K562 (cell line): Measurements from ENCODE around the gene GRPEL2. TPM values are rescaled to one million over a fixed set of nuclear protein-coding genes. Genes with fewer than 3 reads are reported as not detected.

Experiments
- ATAC-seq: fragments of 200-7000 bp; cut with Tn5 transposase; 3 replicates; pipeline ENCODE4 v1.9.1; 2020; ENCODE audit warnings: moderate library complexity
- BruUV-seq: library from RNA; stranded (reverse); fragments of 400-500 nt; replicated peaks from 2 replicates; lab custom pipeline; 2021; lab: Mats Ljungman, UMichigan
- CTCF ChIA-PET: fragments of 300-600 bp; formaldehyde crosslinking; extraction: SDS; loops from one replicate; lab custom pipeline; 2021; ENCODE audit warnings: low intra/inter-chr PET ratio; lab: Yijun Ruan, JAX
- POLR2A ChIA-PET: fragments of 300-600, 350-650 bp; sonication (Branson Sonifier 250); formaldehyde crosslinking; extraction: SDS; loops from one replicate; lab custom pipeline; 2021; ENCODE audit warnings: antibody characterized with exemption, inconsistent platforms; lab: Yijun Ruan, JAX
- DNase-seq, 4 experiments: peaks; one replicate each; pipeline versions ENCODE4 v3.0.0 to v3.0.0-alpha.2; 2011 to 2018; ENCODE audit warnings: low spot score in 3 of 4, mixed read lengths in 3 of 4; ENCODE audit errors: extremely low read depth in 1 of 4
- FAIRE-seq: peaks from 2 replicates; lab custom pipeline; 2011; peaks lifted over from hg19 to GRCh38; lab: Jason Lieb, UNC
- H2AFZ ChIP-seq: 2 replicates; pipeline ENCODE4 v1.6.0; 2011; ENCODE audit warnings: low read depth, low read length, control low read depth, inconsistent platforms
- H3K27ac ChIP-seq: fragments of 200-600 bp; 3 replicates; pipeline ENCODE4 v1.8.0; 2011; ENCODE audit warnings: low read depth, mild to moderate bottlenecking, control low read depth, inconsistent platforms, low read length, moderate library complexity, mixed read lengths; ENCODE audit errors: extremely low read depth
- H3K27me3 ChIP-seq, 2 experiments: fragments of 300-600 bp in 1 of 2; 2 replicates in 1 of 2; 3 replicates in 1 of 2; pipeline versions ENCODE4 v1.6.0 to v1.8.0; 2011; ENCODE audit warnings: inconsistent platforms in 2 of 2, low read length in 2 of 2, mild to moderate bottlenecking in 1 of 2, mixed read lengths in 1 of 2, moderate library complexity in 1 of 2; ENCODE audit not compliant: control insufficient read depth in 2 of 2, insufficient read depth in 2 of 2
- H3K36me3 ChIP-seq: fragments of 300-600 bp; 3 replicates; pipeline ENCODE4 v1.8.0; 2011; ENCODE audit warnings: mild to moderate bottlenecking, low read length, inconsistent platforms; ENCODE audit not compliant: control insufficient read depth, insufficient read depth
- H3K4me1 ChIP-seq, 2 experiments: fragments of 200-600 bp in 1 of 2; replicated peaks in 1 of 2; 2 replicates in 1 of 2; 3 replicates in 1 of 2; pipeline versions ENCODE4 v1.5.1 to v1.8.0; 2011; ENCODE audit warnings: inconsistent platforms in 2 of 2, low read length in 2 of 2, mild to moderate bottlenecking in 1 of 2, mixed read lengths in 1 of 2, moderate library complexity in 1 of 2; ENCODE audit not compliant: control insufficient read depth in 2 of 2, insufficient read depth in 2 of 2
- H3K4me2 ChIP-seq: 2 replicates; pipeline ENCODE4 v1.6.1; 2011; ENCODE audit warnings: low read length, control low read depth, inconsistent platforms, mixed read lengths; ENCODE audit not compliant: insufficient read depth
- H3K4me3 ChIP-seq: fragments of 200-600 bp; sonication (generic), shearing (Covaris generic); 2 replicates; pipeline ENCODE4 v1.5.1; 2016; ENCODE audit warnings: control low read depth, inconsistent platforms
- H3K79me2 ChIP-seq: fragments of 200-600 bp; 3 replicates; pipeline ENCODE4 v1.8.0; 2011; ENCODE audit warnings: low read length, inconsistent platforms; ENCODE audit not compliant: control insufficient read depth, insufficient read depth
- H3K9ac ChIP-seq, 2 experiments: 2 replicates each; pipeline versions ENCODE4 v1.6.0 to v1.6.1; 2011; ENCODE audit warnings: low read depth in 2 of 2, low read length in 2 of 2, control low read depth in 1 of 2, inconsistent platforms in 1 of 2, mild to moderate bottlenecking in 1 of 2, mixed read lengths in 1 of 2; ENCODE audit not compliant: insufficient read depth in 1 of 2
- H3K9me1 ChIP-seq: one replicate; pipeline ENCODE4 v1.6.0; 2011; ENCODE audit warnings: inconsistent platforms, mild to moderate bottlenecking, low read length, moderate library complexity; ENCODE audit not compliant: control insufficient read depth, insufficient read depth
- H3K9me3 ChIP-seq: replicated peaks from 2 replicates; pipeline ENCODE4 v1.5.1; 2011; ENCODE audit warnings: low read depth, low read length, inconsistent platforms; ENCODE audit not compliant: control insufficient read depth, insufficient read depth
- H4K20me1 ChIP-seq: replicated peaks from 2 replicates; pipeline ENCODE4 v1.6.1; 2011; ENCODE audit warnings: low read length, inconsistent platforms, mixed read lengths; ENCODE audit not compliant: control insufficient read depth, insufficient read depth
- ETS2 ChIP-seq: IDR thresholded peaks from 2 replicates; pipeline ENCODE4 v1.6.1; 2016; ENCODE audit warnings: borderline replicate concordance, missing genetic modification characterization, mild to moderate bottlenecking, moderate library complexity, missing compliant biosample characterization; ENCODE audit not compliant: poor library complexity, severe bottlenecking
- TCF3 ChIP-seq: sonication (generic); formaldehyde crosslinking; IDR thresholded peaks from 2 replicates; pipeline ENCODE4 v1.4.0; 2020; ENCODE audit warnings: mild to moderate bottlenecking, missing genetic modification reagents
- ZBTB33 ChIP-seq: sonication (generic); formaldehyde crosslinking; IDR thresholded peaks from 2 replicates; pipeline ENCODE4 v1.8.1; 2023; ENCODE audit warnings: mild to moderate bottlenecking, missing genetic modification reagents
- WGBS: fragments of 100-300 bp; shearing (Covaris generic); methylation state at CpG from one replicate; pipeline ENCODE4 v1.1.6; 2016; ENCODE audit warnings: low coverage, mixed read lengths; ENCODE audit not compliant: insufficient coverage; ENCODE audit errors: missing lambda C conversion rate; 5-methylcytosine and 5-hydroxymethylcytosine counted together
- in situ Hi-C: fragments of 300-500 bp; cut with MboI; formaldehyde crosslinking; loops from 4 replicates; pipeline ENCODE4 v1.15.0; 2018; ENCODE audit warnings: inconsistent platforms, mixed read lengths
- intact Hi-C: fragments of 100-400 bp; cut with micrococcal nuclease; formaldehyde crosslinking; loops from 2 replicates; pipeline ENCODE4 v1.14.2; 2022
- polyA plus RNA-seq, 8 experiments: library from polyadenylated mRNA; depleted of rRNA in 4 of 8; stranded (reverse) in 5 of 8; unstranded in 3 of 8; fragments of >200 nt; fragmentation: Nextera tagmentation in 2 of 8; fragmentation: Illumina TruSeq in 1 of 8; extraction: Ambion mirVana in 2 of 8; extraction: Trizol in 1 of 8; gene quantifications; 2 replicates each; pipeline versions ENCODE4 v1.2.1 to v1.2.3, GENCODE V29; 2011 to 2014; ENCODE audit warnings: inconsistent platforms in 1 of 8, missing spikeins in 1 of 8
- total RNA-seq, 7 experiments: library from RNA; depleted of rRNA in 6 of 7; stranded (reverse); fragments of >200 nt in 6 of 7; fragmentation: Illumina TruSeq in 2 of 7; extraction: Trizol in 2 of 7; gene quantifications; 2 replicates each; pipeline versions ENCODE4 v1.2.1 to v1.2.3, GENCODE V29; 2011 to 2021; ENCODE audit warnings: low replicate concordance in 1 of 7
- TF ChIP-seq, protein P1 (sequence below): fragments of 200-600 bp; sonication (generic); IDR thresholded peaks from one replicate; pipeline ENCODE4 v1.6.1; 2012; ENCODE audit warnings: mild to moderate bottlenecking, low read depth, low read length, inconsistent platforms
- TF ChIP-seq, protein P2 (sequence below): fragments of 250-450 bp; sonication (Bioruptor Pico); IDR thresholded peaks from 2 replicates; pipeline ENCODE4 v1.9.0; 2021; ENCODE audit warnings: mild to moderate bottlenecking, inconsistent platforms

Gene GRPEL2
- total and polyA plus RNA-seq, 9 of the 15 experiments (the other 6 are each of a cell fraction or from before 2014, with no cell fraction given), result 11.2 to 40.5 (median 25.8) TPM

DNA sequence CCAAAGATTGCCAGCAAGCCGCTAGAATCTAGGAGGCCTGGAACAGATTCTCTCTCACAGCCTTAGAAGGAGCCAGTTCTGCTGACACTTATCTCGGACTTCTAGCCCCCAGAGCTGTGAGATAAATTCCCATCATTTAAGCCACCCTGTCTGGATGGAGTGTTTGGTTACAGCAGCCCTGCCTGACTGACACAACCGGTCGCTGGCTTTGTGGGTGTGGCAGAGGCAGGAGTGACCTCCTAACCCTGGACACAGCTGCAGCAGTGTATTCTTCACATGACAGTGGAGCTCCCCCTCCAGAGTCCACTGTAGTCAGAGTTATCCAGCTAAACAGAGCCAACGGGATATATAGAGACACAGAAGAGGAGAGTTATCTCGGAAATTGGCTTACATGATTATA, 55.0 kb downstream of the GRPEL2 start:
- ChIA-PET CTCF (no interaction called here), POLR2A (interaction anchor here (0.6 to 1.5 kb wide), 9 partner anchors 11 to 1031 kb away, joined by 3 to 7 read pairs (median 4); no protein-coding TSS in a partner anchor)
- Histone ChIP-seq H3K9me3 (no peaks in the 10 kb centered on the region), H3K9ac (no peak overlapping the region; a peak in 1 of 4 replicates), H3K27ac (no peak overlapping the region), H3K4me2 (peak overlapping the region; percentile 21; the same call in 1 of the 2 replicates), H3K79me2 (no peaks in the 10 kb centered on the region), H3K4me3 (no peak overlapping the region), H4K20me1 (0 out of 2 replicates have a peak, but pooled peaks cover 3% of the 10 kb centered on the region), H3K36me3 (no peaks in the 10 kb centered on the region), H3K9me1 (no peaks in the 10 kb centered on the region), H2AFZ (peak overlapping the region; percentile 1; the same call in 1 of the 2 replicates), H3K4me1 (peaks cover 15 to 32% of the 10 kb centered on the region in 2 experiments; a peak in 4 of 5 replicates), H3K27me3 (no peaks in the 10 kb centered on the region)
- FAIRE-seq, result peak; percentile 93
- peak; percentile 89 for ATAC-seq
- 2% methylated on average over 6 of the region's 6 CpGs for WGBS
- intact Hi-C loops, result no loop called here
- in situ Hi-C loops, result no loop called here
- BruUV-seq, result no TSS peak
- DNase-seq, result peak; percentile 55 to 88 (median 72)
- TF ChIP-seq, protein P1, sequence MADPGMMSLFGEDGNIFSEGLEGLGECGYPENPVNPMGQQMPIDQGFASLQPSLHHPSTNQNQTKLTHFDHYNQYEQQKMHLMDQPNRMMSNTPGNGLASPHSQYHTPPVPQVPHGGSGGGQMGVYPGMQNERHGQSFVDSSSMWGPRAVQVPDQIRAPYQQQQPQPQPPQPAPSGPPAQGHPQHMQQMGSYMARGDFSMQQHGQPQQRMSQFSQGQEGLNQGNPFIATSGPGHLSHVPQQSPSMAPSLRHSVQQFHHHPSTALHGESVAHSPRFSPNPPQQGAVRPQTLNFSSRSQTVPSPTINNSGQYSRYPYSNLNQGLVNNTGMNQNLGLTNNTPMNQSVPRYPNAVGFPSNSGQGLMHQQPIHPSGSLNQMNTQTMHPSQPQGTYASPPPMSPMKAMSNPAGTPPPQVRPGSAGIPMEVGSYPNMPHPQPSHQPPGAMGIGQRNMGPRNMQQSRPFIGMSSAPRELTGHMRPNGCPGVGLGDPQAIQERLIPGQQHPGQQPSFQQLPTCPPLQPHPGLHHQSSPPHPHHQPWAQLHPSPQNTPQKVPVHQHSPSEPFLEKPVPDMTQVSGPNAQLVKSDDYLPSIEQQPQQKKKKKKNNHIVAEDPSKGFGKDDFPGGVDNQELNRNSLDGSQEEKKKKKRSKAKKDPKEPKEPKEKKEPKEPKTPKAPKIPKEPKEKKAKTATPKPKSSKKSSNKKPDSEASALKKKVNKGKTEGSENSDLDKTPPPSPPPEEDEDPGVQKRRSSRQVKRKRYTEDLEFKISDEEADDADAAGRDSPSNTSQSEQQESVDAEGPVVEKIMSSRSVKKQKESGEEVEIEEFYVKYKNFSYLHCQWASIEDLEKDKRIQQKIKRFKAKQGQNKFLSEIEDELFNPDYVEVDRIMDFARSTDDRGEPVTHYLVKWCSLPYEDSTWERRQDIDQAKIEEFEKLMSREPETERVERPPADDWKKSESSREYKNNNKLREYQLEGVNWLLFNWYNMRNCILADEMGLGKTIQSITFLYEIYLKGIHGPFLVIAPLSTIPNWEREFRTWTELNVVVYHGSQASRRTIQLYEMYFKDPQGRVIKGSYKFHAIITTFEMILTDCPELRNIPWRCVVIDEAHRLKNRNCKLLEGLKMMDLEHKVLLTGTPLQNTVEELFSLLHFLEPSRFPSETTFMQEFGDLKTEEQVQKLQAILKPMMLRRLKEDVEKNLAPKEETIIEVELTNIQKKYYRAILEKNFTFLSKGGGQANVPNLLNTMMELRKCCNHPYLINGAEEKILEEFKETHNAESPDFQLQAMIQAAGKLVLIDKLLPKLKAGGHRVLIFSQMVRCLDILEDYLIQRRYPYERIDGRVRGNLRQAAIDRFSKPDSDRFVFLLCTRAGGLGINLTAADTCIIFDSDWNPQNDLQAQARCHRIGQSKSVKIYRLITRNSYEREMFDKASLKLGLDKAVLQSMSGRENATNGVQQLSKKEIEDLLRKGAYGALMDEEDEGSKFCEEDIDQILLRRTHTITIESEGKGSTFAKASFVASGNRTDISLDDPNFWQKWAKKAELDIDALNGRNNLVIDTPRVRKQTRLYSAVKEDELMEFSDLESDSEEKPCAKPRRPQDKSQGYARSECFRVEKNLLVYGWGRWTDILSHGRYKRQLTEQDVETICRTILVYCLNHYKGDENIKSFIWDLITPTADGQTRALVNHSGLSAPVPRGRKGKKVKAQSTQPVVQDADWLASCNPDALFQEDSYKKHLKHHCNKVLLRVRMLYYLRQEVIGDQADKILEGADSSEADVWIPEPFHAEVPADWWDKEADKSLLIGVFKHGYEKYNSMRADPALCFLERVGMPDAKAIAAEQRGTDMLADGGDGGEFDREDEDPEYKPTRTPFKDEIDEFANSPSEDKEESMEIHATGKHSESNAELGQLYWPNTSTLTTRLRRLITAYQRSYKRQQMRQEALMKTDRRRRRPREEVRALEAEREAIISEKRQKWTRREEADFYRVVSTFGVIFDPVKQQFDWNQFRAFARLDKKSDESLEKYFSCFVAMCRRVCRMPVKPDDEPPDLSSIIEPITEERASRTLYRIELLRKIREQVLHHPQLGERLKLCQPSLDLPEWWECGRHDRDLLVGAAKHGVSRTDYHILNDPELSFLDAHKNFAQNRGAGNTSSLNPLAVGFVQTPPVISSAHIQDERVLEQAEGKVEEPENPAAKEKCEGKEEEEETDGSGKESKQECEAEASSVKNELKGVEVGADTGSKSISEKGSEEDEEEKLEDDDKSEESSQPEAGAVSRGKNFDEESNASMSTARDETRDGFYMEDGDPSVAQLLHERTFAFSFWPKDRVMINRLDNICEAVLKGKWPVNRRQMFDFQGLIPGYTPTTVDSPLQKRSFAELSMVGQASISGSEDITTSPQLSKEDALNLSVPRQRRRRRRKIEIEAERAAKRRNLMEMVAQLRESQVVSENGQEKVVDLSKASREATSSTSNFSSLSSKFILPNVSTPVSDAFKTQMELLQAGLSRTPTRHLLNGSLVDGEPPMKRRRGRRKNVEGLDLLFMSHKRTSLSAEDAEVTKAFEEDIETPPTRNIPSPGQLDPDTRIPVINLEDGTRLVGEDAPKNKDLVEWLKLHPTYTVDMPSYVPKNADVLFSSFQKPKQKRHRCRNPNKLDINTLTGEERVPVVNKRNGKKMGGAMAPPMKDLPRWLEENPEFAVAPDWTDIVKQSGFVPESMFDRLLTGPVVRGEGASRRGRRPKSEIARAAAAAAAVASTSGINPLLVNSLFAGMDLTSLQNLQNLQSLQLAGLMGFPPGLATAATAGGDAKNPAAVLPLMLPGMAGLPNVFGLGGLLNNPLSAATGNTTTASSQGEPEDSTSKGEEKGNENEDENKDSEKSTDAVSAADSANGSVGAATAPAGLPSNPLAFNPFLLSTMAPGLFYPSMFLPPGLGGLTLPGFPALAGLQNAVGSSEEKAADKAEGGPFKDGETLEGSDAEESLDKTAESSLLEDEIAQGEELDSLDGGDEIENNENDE, result no peak
- TF ChIP-seq TCF3 (CRISPR knock-in tag) (peak; percentile 59), ZBTB33 (no peak), ETS2 (tag) (no peak)
- TF ChIP-seq, protein P2, sequence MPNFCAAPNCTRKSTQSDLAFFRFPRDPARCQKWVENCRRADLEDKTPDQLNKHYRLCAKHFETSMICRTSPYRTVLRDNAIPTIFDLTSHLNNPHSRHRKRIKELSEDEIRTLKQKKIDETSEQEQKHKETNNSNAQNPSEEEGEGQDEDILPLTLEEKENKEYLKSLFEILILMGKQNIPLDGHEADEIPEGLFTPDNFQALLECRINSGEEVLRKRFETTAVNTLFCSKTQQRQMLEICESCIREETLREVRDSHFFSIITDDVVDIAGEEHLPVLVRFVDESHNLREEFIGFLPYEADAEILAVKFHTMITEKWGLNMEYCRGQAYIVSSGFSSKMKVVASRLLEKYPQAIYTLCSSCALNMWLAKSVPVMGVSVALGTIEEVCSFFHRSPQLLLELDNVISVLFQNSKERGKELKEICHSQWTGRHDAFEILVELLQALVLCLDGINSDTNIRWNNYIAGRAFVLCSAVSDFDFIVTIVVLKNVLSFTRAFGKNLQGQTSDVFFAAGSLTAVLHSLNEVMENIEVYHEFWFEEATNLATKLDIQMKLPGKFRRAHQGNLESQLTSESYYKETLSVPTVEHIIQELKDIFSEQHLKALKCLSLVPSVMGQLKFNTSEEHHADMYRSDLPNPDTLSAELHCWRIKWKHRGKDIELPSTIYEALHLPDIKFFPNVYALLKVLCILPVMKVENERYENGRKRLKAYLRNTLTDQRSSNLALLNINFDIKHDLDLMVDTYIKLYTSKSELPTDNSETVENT (CRISPR knock-in tag), result no peak
